GM21786 (cell line): ENCODE data around the gene PDE4D.
"Not testable (repeated sequence)": the region's sequence is repeated elsewhere in the genome, so short reads cannot be mapped to it uniquely, and the experiment has no call there.

Experiments
- ATAC-seq: cut with Tn5 transposase; IDR thresholded peaks from one replicate; pipeline ENCODE4 v1.9.1; 2021; ENCODE audit not compliant: unreplicated experiment

PDE4D gene

DNA sequence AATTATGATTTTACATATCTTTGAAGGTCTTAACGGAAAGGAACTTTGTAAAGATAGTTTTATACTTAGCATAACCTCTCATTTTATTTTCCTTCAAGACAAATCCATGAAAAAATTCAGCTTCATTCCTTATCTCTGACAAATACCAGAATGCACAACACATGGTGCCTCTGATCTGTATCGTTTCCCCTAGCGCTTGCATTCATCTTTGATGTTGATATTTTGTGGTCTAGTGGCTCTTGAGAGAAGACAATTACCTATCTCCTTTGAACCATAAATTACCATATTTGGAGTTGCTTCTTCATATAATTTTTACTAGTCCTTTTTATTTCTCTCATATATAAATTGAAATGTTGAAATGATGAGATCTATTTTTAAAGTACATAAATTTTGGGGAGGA lies 551.3 kb downstream of the PDE4D start:
- no peak for ATAC-seq

DNA sequence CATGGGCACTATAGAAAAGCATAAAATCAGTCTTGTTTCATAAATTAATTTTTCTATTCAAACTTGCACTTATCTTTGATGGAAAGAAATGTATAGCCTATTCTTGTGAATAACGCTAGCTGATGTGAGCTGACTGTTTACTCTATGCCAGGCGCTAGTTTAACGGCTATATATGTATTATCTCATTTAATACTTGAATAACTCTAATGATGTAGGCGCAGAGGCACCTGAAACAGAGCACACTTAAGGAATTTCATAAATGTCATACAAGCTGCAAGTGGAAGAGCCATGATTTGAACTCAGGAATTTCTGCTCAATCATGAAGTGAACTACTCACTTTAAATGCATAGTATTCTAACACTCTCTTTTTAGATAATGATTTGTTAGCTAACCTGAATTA lies 551.8 kb downstream of the PDE4D start:
- ATAC-seq: no peak

DNA sequence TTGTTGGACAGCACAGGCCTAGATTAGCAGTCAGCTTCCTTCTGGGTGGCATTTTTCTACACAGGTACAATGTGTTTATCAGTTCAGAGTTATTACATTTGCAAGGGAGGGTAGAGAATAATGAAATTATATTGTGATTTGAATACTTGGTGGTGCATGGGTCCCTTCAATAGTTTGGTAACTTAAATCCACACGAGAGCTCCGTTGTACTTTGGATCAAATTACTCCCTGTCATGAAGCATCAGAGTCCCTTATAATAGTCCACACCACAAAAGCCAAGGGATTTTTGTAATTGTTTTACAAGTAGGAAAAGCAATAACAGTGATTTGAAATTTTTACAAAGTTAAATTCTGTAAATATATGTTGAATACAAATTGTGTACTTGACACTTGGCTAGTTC lies 552.4 kb downstream of the PDE4D start:
- no peak for ATAC-seq

DNA sequence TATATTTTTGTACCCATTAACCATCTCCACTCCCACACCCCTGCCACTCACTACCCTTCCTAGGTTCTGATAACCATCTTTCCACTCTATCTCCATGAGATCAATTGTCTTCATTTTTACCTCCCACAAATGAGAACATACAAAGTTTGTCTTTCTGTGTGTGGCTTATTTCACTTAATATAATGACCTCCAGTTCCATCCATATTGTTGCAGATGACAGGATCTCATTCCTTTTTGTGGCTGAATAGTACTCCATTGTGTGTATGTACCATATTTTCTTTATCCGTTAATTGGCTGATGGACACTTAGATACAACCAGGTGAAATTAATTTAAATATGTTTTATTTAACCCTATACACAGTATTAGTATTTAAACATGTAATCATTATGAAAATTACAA lies 552.9 kb downstream of the PDE4D start:
- ATAC-seq: no peak

DNA sequence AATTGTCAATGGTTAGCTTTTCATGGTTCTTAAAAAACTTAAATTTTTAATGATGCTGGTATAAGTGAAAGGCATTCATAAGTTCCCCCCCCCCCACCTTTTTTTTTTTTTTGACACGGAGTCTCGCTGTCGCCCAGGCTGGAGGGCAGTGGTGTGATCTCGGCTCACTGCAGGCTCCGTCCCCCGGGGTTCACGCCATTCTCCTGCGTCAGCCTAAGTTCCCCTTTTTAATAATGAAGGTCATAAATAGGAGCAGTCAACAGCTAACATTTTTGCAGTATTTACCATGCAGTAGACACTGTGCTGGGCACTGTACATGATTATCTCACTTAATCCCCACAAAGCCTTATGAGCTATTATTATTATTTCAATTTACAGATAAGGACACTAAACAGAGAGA lies 556.3 kb downstream of the PDE4D start:
- no peak for ATAC-seq

DNA sequence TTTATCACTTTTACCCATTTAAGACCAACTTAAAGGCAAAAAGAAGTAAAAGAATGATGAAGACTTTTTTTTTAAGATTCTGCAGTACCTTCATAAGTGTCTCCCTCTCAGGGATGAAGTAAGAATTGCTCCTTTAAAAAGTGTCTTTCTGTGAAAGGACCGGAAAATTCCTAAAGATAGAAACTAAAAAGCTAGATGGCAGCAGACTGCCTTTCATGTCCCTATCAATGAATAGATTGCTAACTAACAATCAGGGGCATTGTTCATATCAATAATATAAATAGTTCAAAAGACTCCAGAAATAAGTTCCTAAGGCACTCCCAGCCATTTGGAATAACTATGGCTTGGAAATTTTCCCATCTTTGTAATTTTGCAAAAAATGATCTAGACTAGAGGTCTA lies 558.0 kb downstream of the PDE4D start:
- no peak for ATAC-seq

DNA sequence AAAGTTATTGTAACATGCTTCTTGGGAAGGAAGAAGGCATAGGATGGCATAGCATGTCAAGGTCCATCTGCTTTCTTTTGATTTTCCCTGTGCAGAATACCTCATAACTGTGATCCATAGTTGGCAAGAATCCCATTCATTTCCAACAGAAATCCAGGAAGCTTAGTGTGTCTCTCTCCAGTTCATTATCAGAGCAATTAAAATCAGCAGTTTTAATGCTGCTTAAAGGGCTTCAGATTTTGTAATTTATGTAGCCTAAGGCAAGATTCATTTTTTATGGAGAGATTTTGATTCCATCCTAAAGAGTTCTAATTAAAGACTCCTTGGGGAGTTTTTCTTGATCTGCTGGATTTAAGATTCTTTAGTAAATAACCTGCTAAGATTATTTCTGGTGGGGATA lies 560.1 kb downstream of the PDE4D start:
- no peak for ATAC-seq

DNA sequence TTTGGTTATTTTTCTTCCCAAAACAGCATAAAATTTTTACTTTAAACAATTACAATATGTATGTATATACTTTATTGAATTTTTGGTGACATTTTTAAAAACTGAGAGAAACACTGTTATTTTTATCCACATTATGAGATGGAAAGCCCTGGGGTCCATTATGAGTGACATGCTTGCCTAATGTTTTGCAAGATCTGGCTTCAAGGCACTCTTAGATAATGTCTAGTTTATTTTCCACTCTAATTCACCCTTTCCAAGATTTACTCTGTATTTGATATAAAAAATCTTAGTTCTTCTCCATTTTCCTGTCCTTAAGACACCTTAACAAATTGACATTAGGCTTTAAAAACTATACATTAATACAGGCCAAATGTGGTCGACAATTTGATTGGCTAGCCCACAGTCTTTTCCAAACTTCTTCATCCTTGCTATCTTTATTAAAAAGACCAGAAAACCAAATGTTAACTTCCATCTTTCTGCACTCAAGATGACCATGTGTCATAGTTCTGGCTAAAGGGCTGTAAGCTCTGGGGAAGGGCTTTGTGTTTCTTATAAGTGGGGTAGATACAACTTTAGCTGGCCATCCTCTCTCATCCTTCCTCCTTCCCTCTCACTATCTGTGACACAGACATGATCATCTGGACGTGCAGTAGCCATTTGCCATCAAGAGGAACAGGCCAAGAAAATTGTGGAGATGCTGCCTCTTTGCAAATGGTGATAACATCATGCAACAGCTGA lies 561.1 kb downstream of the PDE4D start:
- no peak for ATAC-seq

DNA sequence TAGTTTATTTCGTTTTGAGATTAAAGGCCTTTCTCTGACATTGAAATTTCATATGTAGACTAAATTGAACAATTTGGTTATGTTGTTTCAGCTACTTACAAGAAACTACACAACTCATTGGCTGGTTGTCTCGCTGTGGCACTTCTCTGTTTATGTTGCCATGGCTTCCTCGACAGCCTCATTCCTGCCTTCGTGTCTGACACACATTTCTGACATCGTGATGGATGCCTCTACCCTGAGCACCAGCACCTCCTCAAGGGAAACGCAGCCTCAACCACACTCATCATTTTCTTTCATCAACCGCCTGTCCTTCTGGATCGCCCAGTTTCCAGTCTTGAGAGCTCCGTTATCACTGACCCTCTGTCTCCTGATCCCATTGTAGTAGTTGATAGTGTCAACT lies 562.8 kb downstream of the PDE4D start:
- ATAC-seq: no peak

DNA sequence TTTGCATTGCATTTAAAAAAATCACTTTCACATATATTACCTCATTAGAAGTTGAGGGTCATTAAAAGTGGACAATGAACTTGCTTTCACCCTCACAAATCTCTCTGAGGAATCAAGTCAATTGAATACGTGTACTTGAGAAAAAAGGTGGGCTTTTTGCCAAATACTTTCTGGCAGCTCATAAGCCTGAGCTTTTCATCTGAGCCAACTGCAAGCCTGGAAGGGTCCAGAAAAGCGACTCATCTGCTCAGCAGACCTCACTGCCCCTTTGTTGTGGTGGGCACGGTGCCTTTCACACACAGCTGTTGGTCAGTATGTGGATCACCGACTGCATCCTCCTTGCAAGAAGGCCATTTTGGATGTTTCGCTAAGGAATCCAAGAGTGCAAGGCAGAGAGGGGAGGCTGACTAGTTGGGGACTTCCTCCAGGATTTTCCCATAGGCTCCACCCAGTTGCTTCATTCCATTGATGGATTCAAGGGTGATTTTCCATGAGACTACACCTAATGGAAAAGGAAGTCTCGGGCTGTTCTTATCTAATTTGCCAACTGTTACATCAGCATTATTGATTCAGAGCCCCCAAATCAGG lies 564.7 kb downstream of the PDE4D start:
- no peak for ATAC-seq

DNA sequence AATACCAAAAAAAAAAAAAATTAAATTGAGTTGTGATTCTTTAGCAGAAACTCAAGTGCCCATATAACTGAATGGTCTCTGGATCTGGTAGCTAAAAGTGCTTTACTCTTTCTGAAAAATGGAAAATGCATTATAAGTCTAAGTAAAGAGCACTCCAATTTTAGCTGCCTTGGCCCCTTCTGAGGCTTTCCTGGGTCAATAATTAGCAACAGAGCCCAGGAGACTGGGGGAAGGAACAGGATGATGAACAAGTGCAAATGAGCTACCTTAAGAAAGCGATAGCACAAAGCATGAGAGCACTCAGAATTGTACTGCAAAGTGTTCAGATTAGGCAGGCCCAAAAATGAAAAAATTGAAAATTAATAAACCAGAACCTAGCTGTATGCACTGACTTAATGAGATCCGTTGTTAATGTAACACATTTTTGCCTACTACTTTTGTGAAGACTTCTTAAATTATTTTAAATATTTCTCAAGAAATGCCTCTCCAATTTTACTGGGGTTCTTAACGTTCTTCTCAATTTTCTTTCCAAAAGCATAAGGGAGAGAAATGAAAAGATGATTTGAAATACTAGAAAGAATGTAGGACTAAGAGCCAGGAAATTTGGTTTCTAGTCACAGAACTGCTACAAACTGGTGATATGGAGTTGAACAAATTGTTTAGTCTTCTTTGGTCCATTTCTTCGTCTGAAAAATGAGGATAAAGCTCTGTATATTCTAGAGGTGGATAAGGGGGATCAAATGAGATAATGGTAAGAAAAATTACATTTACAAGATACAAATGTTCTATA lies 566.1 kb downstream of the PDE4D start:
- no peak for ATAC-seq

DNA sequence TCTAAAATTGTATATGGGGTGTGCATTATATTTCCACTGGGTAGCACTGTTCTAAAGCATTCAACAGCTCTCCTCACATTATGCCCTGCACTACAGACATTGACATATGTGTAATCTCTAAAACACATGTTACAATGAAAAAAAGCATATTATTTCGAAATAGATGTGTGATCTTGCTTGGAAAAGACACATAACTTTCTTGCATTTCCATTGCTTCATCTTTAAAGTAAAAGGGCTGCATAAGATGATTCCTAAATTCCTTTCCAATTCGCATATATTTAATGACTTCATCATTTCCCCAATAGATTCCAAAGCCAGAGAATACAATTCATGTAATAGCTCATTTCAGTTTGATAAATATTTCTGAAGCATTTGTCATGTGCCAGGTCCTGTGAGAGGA lies 566.9 kb downstream of the PDE4D start:
- no peak for ATAC-seq

DNA sequence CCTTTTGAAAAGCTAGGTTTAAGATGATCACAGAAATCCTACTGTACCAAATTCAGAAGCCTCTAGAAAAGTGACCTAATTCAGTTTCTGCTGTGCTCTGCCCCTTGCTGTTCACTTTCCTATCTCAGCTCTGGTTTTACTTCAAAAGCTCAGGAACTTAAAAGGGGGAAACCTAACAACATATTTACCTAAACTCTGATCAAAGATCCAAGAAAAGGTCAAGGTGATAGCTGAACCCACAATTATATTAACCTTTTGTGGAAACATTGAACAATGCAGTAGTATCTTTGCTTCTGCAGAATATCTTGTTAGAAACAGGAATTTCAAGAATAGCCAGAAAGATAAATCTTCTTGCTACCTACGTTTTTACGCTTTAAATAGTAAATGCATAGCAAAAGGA lies 568.5 kb downstream of the PDE4D start:
- ATAC-seq: no peak

DNA sequence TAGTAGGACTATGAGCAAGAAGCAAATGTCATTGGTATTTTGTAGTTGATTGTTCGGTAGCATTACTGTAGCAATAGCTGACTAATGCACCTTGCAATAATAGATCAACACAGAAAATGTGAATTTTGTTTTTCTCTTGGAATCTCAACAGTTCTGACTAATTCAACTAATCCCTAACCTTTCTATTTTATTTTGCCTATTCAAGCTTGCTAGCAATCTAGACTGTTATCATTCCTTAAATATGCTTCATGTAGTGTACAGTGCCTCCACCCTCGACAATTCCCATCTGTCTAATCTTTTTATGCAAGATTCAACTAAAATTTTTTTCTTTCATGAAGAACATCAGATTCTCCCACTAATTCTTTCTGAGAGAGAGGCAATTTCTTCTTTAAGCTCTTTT lies 570.6 kb downstream of the PDE4D start:
- ATAC-seq: no peak

DNA sequence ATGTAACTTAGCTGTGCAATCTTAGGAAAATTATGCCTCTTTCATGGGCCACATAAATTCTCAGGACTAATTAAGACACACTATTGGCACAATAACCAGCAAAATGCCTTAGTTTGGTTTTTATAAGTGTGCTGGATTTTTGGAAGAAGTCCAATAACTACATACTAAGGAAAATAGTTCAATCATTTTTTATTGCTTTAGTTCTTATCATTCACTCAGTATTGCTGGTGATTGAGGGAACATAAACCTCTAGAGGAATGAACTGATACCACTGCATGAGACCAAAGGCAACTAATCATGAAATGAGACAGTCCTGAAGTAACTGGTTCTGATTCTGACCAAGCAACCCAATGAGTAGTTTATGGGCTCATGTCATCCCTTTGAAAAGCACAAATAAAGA lies 571.5 kb downstream of the PDE4D start:
- ATAC-seq: no peak

DNA sequence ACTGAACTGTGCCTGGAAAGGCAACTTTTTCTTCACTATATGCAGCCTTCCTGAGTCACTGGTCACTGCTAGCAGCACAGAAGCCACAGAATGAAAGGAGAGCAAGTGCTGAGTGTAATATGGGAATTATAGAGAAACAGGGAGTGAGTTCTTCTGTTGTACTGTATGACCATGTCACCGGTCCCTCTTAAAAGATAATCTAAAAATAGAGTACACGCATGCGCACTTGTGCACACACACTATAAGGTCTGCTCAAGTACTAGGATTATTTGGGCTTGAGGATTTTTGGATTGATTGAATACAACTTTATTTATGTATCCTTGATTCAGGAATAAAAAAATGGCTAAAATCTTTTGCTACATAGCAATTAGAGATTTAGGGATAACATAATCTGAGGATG lies 571.9 kb downstream of the PDE4D start:
- ATAC-seq: no peak

DNA sequence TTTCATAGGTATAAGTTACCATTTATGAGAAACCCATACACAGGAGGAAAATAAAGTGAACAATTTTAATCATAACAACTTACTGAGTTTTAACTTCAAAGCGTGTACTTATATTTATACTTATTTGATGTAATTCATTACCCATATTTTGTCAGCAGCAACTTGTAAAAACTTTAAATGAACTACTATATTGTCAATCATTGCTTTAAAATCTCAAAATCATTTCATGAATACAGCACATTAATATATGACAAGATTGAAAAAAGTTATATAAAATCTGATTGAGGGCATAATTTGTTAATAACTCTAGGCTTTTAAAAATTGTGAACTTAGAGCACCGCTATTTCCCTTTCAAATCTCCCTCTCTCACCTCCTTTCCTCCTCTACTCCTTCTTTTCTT lies 573.1 kb downstream of the PDE4D start:
- no peak for ATAC-seq

DNA sequence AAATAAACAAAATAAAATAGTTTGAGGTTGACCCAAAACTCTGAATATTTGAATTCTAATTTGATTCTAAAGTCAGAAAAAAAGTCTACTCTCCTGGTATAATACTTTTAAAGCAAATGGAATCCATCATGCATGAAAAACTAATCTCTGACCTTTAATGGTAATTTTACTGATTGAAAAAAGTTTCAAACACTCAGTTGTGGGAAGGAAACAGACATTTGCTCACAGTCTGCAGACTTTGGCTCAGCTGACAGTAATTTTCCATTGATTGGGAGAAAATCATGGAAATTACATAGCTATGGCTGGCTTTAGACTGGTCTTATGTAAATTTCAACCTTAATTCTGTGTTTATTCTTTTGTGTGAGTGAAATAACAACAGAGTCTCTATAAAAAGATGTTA lies 574.3 kb downstream of the PDE4D start:
- ATAC-seq: no peak

DNA sequence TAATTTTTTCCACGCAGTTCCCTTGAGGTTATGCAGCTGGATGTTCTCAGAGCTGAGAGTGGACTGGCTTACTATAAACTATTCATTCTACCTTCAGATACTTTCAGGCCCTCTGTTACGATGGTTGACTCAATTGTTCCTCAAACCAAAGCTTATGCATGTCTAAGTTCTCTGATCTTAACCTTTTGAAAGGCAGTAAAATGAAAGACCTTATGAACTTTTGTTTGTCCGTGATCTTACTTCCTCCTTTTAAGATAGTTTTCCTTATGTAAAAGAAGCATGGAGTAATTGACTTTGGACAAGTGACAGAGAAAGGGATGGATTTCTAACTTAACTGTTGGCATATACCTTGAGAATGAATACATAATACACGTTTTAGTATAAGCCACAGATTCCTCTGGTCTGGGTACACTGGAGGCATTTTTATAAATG lies 575.7 kb downstream of the PDE4D start:
- no peak for ATAC-seq

DNA sequence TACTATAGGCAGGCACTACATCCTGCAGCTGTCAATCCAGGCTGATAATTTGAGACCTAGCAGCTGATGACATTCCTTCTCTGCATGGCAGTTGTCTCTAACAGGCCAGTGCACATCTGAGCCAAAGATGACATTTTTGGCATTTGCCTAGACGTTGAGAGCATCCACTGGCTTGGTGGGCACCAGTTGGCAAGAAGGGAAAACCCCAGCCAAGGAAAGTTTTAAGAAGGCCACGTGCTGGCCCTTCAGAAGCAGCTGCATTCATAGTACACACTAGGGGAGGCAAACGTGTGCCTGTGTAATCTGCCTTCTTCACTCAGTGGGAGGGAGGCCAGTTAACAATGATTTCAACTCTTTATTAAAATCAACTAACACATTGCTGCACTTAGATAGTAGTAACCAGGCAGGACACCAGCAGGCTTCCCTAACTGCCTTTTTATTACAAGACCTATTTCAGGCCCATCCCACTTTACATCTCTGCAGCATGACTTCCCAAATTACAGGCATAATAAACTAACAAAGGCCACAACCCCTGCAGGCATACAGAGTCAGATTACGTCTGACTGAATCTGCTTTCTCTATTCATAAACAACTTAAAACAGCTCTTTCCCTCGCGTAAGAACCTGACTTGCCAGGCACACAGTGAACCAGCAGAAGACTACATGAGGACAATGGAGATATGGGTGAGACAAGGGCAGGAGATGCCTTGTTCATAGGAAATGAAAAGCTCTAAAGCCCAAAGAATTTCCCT lies 576.3 kb downstream of the PDE4D start:
- ATAC-seq: no peak

DNA sequence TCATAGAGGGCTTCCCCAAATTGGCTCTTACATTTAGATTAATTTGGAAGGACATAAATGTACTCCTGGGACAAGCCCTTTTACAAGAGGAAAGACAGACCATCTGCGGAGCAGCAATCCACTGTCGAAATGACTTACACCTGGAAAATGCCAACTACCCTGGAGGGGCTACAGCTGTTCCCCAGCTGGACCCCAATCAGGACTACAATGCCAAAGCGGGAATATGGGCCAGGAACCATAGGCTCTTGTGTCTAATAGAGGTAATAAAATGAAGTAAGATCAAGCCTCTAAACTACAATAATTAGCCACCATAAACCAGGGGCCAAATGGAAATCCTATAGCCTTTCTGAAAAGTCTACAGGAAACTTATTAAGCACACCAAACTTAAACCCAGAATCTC lies 581.3 kb downstream of the PDE4D start:
- no peak for ATAC-seq

DNA sequence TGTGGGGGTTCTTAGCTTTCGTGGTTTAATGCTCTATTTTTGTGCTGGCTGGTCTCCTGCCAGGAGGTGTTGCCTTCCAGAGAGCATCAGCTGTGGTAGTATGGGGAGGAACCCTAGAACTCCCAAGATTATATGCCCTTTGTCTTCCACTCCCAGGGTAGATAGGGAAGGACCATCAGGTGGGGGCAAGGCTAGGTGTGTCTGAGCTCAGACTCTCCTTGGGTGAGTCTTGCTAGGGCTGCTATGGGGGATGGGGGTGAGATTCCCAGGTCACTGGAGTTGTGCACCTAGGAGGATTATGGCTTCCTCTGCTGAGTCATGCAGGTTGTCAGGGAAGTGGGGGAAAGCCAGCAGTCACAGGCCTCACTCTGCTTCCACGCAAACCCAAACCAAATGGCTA lies 584.8 kb downstream of the PDE4D start:
- not testable (repeated sequence) for ATAC-seq
